Eye (tissue), 1 donor: Measurements from ENCODE around the gene PNPLA7.
"Not testable (repeated sequence)": the region's sequence is repeated elsewhere in the genome, so short reads cannot be mapped to it uniquely, and the experiment has no call there.

Experiments
- DNase-seq: peaks from one replicate; pipeline ENCODE4 v3.0.0-alpha.2; 2015

The PNPLA7 gene

GRCh38 chr9:137536594-137537131 lies 13.5 kb downstream of the PNPLA7 start:
- DNase-seq = not testable (repeated sequence)

DNA sequence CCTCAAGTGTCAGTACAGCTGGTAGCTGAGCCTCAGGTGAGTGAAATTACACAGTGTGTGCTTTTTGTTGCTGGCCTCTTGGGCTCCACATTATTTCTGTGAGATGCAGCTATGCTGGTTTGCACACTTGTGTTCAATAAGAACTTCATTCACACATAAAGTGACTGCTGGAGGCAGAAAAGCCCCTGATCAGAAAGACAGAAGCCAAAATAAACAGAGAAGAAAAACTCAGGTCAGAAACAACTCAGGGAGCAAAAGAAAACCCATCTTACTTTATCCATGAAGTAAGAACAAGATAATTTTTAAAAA lies 15.1 kb downstream of the PNPLA7 start:
- no peak for DNase-seq

DNA sequence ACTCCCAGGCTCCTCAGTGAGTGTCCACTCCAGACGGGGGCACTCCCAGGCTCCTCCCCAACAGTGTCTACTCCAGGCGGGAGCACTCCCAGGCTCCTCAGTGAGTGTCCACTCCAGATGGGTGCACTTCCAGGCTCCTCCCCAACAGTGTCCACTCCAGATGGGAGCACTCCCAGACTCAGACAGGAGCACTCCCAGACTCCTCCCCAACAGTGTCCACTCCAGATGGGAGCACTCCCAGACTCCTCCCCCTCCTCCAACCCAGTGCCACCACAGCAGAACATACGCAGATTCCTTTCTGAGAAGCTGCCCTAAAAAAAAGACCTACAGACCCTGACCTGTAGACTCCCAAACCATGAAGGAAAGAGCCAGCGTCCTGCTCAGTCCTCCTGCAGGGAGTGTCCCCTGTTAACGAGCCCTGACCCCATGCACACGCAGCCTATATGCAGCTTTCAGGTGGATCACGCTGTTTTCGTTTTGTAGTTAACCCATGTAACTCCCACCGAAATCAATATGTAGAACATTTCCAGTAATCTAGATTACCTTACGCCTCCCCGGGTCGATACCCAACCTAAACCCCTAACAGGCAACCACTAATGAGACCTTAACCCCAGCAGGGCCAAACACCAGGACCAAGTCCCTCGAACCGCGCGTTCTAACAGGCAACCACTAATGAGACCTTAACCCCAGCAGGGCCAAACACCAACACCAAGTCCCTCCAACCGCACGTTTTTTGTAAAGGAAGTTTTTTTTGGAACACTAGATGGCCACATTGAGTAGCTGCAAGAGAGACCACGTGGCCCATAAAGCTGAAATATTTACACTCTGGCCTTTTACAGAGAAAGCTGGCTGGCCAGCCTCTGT lies 15.7 kb downstream of the PNPLA7 start:
- peak; percentile 85 for DNase-seq

GRCh38 chr9:137532891-137533468 lies 17.2 kb downstream of the PNPLA7 start:
- not testable (repeated sequence) for DNase-seq

DNA sequence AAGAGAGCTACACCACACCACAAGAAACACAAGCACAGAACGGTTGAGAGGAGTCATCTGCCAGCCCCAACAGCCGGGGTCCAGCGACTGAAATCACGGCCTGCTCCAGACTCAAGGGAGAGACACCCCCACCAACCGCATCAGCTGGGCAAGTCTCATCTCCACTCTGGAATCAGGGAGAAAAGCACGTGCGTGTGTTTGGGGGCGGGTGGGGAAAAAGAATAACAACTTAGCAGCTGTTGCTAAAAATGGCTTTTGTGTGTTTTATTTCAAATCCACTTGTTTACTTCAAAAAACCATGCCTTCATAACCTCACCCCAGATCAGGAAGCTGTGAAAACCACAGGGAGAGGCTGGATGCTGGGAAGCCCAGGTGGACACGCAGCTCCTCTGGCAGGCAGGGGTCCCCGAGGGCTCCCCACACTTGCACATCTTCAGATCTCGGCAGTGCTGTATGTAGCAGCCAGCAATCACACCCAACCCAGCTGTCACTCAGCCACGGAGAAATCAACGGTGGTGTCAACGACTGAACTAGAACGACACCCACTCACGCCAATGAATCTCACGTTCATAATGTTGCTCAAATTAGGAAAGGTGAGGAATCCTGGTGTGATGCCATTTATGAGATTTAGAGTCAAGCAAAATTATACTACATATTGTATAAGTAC lies 19.0 kb downstream of the PNPLA7 start:
- peak; percentile 17 for DNase-seq

DNA sequence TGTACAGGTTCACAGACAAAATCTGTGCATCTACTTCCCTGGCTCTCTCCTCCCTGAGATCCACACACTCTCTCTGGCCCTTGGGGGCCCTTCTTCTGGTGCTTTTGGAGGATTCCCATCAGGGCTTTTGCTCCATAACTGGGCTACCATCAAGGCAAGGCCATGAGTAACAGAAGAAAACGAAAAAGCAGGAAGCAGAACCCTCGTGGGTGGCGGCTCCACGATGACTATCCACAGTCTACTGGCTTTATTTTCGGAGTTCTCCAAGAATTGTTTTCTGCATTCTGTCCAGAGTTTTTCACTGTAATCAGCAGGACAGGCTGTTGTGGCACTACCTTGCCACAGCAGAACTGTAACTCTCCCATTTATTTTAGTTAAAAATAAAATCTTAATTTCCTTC lies 19.9 kb downstream of the PNPLA7 start:
- DNase-seq = no peak

DNA sequence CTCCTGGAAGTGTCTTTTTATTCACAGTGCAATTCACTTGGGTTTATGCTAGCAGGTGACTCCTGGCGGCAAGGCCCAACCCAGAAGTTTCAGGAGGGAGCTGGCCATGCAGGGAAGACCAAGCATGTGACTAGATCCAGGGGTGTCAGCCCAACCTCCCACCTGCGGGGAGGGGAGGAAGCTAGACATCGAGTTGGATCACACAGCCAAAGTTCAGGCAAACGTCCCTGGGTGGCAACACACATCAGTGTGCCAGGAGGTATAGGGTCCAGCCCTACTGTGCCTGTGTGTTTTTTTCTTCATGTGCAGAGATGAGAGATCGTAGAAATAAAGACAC lies 25.3 kb downstream of the PNPLA7 start:
- no peak for DNase-seq

- no peak for DNase-seq
Measured at GRCh38 chr9:137524161-137524980, 25.8 kb downstream of the PNPLA7 start.

DNA sequence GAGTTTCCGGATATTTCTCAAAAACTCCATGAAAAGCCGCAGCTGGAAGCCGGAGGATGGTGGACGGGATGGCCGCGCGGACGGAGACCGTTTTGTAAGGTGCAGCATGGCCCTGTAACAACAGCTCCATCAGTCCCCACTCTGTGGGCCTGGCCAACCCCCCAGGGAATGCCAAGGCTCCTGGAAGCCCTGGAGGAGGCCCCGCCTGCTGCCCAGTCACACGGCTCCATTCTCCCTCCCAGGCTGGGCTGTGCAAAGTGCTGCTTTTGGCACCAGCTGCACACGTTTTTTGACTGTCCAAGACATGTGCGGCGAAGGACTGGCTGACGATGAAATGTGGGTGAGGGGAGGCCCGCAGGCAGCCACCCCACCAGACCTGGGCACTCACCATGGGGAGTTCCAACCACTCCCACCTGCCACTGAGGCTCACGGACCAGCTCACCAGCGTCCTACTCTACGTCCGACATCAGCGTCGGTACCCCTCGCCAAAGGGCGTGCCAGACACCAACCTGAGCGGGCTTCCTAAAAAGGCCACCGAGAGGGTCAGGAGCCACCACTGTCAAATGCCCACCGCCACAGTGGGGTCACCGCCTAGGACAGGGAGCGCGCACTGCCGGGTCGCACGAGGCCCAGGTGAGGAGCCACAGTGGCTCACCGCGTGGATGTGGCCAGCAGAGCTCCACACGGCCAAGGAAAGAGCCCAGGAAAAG lies 27.3 kb downstream of the PNPLA7 start:
- DNase-seq = no peak

DNA sequence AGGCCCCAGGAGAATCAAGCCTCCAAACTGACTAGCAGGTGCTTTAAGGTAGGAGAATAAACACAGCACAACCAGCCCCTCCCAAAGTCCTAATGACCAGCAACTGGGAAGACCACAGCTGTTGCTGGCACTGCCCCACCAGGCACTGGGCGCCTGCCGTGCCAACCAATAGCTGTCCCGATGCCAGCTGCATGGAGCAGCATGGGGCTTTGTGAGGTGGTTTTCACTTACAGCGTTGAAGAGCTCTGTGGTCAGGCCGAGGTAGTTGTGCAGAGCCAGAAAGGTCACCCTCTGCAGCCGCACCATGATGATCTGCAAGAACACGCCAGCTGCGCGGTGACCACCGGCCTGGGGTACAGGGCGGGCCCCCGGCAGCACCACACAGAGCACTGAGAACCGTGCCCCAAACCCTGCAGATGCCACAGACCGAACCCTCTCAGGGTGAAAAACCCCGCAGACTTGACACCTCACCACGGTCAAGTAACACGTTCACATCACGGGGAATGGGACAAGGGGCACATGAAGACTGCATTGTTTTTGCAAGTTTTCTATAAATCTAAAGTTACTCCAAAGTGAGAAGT lies 28.7 kb downstream of the PNPLA7 start:
- no peak for DNase-seq

DNA sequence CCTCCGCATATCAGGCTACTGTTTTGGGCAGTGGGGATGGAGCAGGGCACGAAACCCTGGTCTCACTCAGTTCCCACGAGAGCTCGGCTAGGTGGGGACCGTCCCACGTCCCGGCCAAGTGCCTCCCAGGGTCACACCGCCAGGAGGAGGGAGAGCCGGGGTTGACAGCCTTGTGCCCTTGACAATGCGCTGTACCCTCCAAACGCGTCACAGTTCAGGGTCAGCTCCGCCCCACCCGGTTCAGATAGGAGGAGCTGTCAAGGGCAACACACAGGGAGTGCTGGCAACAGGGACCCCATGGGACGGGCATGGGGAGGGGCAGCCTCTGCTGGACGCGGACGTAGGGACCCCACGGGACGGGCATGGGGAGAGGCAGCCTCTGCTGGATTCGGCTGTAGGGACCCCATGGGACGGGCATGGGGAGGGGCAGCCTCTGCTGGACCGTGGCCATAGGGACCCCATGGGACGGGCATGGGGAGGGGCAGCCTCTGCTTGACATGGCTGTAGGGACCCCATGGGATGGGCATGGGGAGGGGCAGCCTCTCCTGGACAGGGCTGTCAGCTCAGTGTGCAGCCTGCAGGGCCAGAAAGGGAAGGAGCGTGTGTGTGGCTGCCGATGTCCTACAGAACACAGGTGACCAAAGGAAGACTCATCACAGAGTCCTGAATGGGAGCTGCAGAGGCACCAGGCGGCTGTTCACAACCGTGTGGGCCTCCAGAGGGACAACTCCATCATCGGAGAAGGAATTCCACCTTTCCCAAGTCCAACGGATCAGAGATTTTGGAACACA lies 29.4 kb downstream of the PNPLA7 start:
- DNase-seq = no peak

- no peak for DNase-seq
Measured at GRCh38 chr9:137519553-137519952, 30.6 kb downstream of the PNPLA7 start.

DNA sequence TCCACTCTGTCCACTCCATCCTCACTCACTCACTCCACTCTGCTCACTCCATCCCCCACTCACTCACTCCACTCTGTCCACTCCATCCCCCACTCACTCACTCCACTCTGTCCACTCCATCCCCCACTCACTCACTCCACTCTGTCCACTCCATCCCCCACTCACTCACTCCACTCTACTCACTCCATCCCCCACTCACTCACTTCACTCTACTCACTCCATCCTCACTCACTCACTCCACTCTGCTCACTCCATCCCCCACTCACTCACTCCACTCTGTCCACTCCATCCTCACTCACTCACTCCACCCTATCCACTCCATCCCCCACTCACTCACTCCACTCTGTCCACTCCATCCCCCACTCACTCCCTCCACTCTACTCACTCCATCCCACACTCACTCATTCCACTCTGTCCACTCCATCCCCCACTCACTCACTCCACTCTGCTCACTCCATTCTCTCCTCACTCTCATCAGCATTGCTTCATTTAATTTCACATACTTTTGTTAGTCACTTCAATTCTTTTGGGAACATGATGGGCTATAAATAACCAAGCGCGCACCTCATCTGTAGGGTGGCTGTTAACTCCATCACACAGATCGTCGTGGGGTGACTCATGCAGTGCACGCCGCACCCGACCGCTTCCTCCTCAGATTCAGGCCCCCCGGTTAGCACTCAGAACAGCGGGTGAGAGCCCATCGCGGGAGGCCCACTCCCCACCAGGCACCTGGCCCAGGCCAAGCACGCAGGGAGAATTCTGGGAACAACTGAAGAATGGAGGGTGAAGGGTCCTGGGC lies 31.3 kb downstream of the PNPLA7 start:
- not testable (repeated sequence) for DNase-seq

DNA sequence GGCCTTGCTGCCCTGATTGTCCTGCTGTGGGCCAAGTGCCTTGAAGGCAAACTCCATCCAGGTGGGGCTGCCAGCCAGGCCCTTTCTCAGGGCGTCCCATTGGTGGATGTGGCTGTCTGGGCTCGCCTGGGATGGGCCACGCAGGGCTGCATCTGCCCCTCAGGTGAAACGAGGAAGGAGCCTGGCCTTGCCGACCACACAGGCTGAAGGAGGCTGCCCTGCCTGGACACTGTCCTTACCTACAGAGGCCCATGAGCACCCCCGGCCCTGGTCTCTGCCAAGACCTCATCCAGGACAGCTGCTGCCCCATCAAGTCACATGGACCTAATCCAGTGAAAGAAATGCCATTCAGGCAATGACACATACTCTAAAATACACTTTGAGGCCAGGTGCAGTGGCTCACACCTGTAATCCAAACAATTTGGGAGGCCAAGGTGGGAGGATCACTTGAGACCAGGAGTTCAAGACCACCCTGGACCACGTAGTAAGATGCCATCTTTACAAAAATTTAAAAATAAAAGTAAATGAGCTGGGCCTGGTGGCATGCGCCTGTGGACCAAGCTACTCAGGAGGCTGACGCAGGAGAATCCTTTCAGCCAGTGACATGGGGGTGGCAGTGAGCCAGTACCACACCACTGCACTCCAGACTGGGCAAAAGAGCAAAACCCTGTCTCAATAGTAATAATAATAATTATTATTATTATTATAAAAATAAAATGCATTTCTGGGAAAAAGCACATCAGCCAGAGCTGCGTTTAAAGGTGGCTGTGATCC lies 33.9 kb downstream of the PNPLA7 start:
- no peak for DNase-seq

DNA sequence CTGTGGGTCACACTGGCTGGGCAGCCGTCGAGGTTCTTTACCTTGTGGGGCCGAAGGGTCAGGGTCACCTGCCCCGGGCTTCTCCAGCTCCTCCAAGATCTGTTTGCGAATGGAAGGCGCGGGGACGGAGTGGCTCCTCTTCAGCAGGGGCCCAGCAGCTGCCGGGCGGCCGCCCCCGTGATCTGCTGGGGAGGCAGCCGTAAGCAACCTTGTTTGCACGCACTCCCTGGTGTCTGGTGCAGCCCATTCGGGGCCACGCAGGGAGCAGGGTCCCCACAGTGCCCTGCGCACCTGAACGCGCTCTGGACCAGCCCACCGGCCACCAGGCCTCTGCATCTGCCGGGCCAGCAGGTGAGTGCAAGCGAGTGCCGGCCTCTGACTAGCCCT lies 34.9 kb downstream of the PNPLA7 start:
- no peak for DNase-seq

GRCh38 chr9:137514691-137515337 lies 35.4 kb downstream of the PNPLA7 start:
- no peak for DNase-seq

DNA sequence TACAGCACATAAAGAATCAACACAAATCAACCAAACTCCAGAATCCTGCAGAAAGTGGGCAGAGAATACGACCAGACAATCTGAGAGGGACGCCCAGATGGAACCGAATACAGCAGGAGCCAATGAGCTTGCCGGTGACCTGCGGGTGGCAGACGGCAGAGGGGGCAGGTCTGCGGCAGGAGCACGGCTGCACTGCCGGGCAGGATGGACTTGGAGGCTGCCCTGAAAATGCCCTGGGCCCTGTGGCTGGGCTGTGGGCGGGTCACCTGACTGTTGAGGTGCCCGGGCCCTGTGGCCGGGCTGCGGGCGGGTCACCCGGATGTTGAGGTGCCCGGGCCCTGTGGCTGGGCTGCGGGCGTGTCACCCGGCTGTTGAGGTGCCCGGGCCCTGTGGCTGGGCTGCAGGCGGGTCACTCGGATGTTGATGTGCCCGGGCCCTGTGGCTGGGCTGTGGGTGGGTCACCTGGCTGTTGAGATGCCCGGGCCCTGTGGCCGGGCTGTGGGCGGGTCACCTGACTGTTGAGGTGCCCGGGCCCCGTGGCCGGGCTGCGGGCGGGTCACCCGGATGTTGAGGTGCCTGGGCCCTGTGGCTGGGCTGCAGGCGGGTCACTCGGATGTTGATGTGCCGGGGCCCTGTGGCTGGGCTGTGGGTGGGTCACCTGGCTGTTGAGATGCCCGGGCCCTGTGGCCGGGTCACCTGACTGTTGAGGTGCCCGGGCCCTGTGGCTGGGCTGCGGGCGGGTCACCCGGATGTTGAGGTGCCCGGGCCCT lies 36.2 kb downstream of the PNPLA7 start:
- not testable (repeated sequence) for DNase-seq

- not testable (repeated sequence) for DNase-seq
Measured at GRCh38 chr9:137513136-137513535, 37.1 kb downstream of the PNPLA7 start.
